Hepatocyte (in vitro differentiated cells): Measurements from ENCODE around the gene ADAMTS9.

Experiments
- EZH2 ChIP-seq: fragments of 200-600 bp; sonication (generic); IDR thresholded peaks from 2 replicates; pipeline ENCODE4 v1.6.1; 2016; ENCODE audit warnings: antibody characterized with exemption, mild to moderate bottlenecking, borderline replicate concordance
- EZH2phosphoT487 ChIP-seq: fragments of 200-600 bp; sonication (generic); IDR thresholded peaks from one replicate; pipeline ENCODE4 v1.6.1; 2018; ENCODE audit warnings: antibody characterized with exemption, mild to moderate bottlenecking, low read depth, moderate library complexity; ENCODE audit not compliant: unreplicated experiment, severe bottlenecking
- TF ChIP-seq, protein P1 (sequence below): fragments of 200-600 bp; sonication (generic); IDR thresholded peaks from 2 replicates; pipeline ENCODE4 v1.5.1; 2016; ENCODE audit warnings: antibody characterized with exemption, mild to moderate bottlenecking; ENCODE audit not compliant: poor library complexity

DNA sequence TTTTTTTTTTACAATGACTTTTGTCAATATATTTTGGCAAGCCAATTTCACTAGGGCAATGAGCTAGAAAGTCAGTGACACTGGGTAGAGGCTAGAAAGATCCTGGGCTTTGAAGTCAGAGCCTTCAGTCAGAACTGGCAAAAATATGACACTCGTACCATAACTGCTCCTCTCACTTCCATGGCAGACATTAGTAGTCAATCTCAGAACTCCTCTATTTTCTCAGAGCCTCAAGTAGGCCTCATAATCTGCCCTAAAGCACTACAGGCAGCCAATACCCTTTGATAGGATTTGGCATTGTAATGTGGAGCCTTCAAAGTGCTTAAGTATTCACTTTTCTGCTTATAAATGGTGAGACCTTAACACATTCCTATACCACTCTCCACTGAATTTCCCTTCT, 67.8 kb downstream of the ADAMTS9 start:
- TF ChIP-seq, protein P1, sequence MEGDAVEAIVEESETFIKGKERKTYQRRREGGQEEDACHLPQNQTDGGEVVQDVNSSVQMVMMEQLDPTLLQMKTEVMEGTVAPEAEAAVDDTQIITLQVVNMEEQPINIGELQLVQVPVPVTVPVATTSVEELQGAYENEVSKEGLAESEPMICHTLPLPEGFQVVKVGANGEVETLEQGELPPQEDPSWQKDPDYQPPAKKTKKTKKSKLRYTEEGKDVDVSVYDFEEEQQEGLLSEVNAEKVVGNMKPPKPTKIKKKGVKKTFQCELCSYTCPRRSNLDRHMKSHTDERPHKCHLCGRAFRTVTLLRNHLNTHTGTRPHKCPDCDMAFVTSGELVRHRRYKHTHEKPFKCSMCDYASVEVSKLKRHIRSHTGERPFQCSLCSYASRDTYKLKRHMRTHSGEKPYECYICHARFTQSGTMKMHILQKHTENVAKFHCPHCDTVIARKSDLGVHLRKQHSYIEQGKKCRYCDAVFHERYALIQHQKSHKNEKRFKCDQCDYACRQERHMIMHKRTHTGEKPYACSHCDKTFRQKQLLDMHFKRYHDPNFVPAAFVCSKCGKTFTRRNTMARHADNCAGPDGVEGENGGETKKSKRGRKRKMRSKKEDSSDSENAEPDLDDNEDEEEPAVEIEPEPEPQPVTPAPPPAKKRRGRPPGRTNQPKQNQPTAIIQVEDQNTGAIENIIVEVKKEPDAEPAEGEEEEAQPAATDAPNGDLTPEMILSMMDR, result no peak
- no peak for TF ChIP-seq EZH2
- no peak for TF ChIP-seq EZH2phosphoT487
